Measurements from ENCODE around the gene PKD1L1.

- TF ChIP-seq RAD21 (IDR thresholded peaks at IDR 0.05; ENCODE audit: low read length) (no peak), CTCF (IDR thresholded peaks at IDR 0.05) (no peak), NRF1 (IDR thresholded peaks at IDR 0.05; ENCODE audit: low read depth, low read length) (no peak), EZH2phosphoT487 (IDR thresholded peaks at IDR 0.05; ENCODE audit: borderline replicate concordance, low read depth) (no peak), RFX5 (IDR thresholded peaks at IDR 0.05; ENCODE audit: low read length) (no peak), POLR2AphosphoS5 (IDR thresholded peaks at IDR 0.05; ENCODE audit: low read depth, low read length) (no peak), SIN3A (IDR thresholded peaks at IDR 0.05; ENCODE audit: borderline replicate concordance, low read depth, low read length) (no peak), FOSL2 (IDR thresholded peaks at IDR 0.05; ENCODE audit: borderline replicate concordance, low read depth) (no peak), EP300 (IDR thresholded peaks at IDR 0.05; ENCODE audit: borderline replicate concordance in 1 of 2, low read depth in 1 of 2, low read length in 1 of 2) (no peak), MAX (IDR thresholded peaks at IDR 0.05; ENCODE audit: low read depth) (no peak), REST (IDR thresholded peaks at IDR 0.05; ENCODE audit: low read depth, low read length) (no peak), RXRA (IDR thresholded peaks at IDR 0.05; ENCODE audit: borderline replicate concordance, low read depth) (no peak), FOXM1 (IDR thresholded peaks at IDR 0.05; ENCODE audit: low read depth) (no peak), NFIC (IDR thresholded peaks at IDR 0.05; ENCODE audit: borderline replicate concordance) (no peak)
Observed at GRCh38 chr7:47766126-47766525, 182.1 kb downstream of the PKD1L1 start.

Data from SK-N-SH (cell line).